Natural killer cell (primary cell): ENCODE measurements around the gene RNF213. TPM values are rescaled to one million over a fixed set of nuclear protein-coding genes. Genes with fewer than 3 reads are reported as not detected.
"Not testable (repeated sequence)": the region's sequence is repeated elsewhere in the genome, so short reads cannot be mapped to it uniquely, and the experiment has no call there.

Experiments used
- ATAC-seq, 3 donors: fragments of 150-1000 bp in 2 of 3; fragments of 200-7000 bp in 1 of 3; cut with Tn5 transposase; 1 replicate in 1 of 3; 2 replicates in 2 of 3; pipeline ENCODE4 v1.10.0; 2021; ENCODE audit warnings: mild to moderate bottlenecking in 2 of 3, moderate library complexity in 2 of 3
- DNase-seq, 2 donors: peaks; one replicate each; pipeline versions ENCODE4 v3.0.0 to v3.0.0-alpha.2; 2013 to 2021; ENCODE audit warnings: mixed read lengths in 1 of 2
- H3K27ac ChIP-seq: one replicate; pipeline ENCODE4 v1.5.1; 2013; ENCODE audit warnings: mild to moderate bottlenecking, low read length
- H3K27me3 ChIP-seq: one replicate; pipeline ENCODE4 v1.6.1; 2013; ENCODE audit warnings: low read length; ENCODE audit not compliant: control insufficient read depth, insufficient read depth
- H3K36me3 ChIP-seq: one replicate; pipeline ENCODE4 v1.6.1; 2013; ENCODE audit warnings: low read length; ENCODE audit not compliant: control insufficient read depth, insufficient read depth
- H3K4me1 ChIP-seq: one replicate; pipeline ENCODE4 v1.6.1; 2013; ENCODE audit warnings: low read length; ENCODE audit not compliant: control insufficient read depth, insufficient read depth
- H3K4me3 ChIP-seq: one replicate; pipeline ENCODE4 v1.5.1; 2013; ENCODE audit warnings: low read length
- H3K9me3 ChIP-seq: one replicate; pipeline ENCODE4 v1.6.1; 2013; ENCODE audit warnings: low read length; ENCODE audit not compliant: control insufficient read depth, insufficient read depth
- H3K27ac Mint-ChIP-seq, 2 donors: one replicate each; pipeline ENCODE4 v1.8.0; 2022; ENCODE audit warnings: mild to moderate bottlenecking in 2 of 2, mixed read lengths in 2 of 2, moderate library complexity in 1 of 2
- H3K27me3 Mint-ChIP-seq, 2 donors: one replicate each; pipeline ENCODE4 v1.8.0; 2022; ENCODE audit warnings: low read depth in 2 of 2, mixed read lengths in 2 of 2
- H3K36me3 Mint-ChIP-seq: one replicate; pipeline ENCODE4 v1.8.0; 2022; ENCODE audit warnings: mixed read lengths
- H3K4me1 Mint-ChIP-seq, 2 donors: one replicate each; pipeline ENCODE4 v1.8.0; 2022; ENCODE audit warnings: mixed read lengths in 2 of 2
- H3K4me3 Mint-ChIP-seq: one replicate; pipeline ENCODE4 v1.8.0; 2022; ENCODE audit warnings: mild to moderate bottlenecking, moderate library complexity, mixed read lengths
- H3K9me3 Mint-ChIP-seq, 2 donors: one replicate each; pipeline ENCODE4 v1.8.0; 2022; ENCODE audit warnings: mixed read lengths in 2 of 2
- CTCF ChIP-seq: fragments of 200-600 bp; IDR thresholded peaks from one replicate; pipeline ENCODE4 v1.8.0; 2022; ENCODE audit warnings: antibody characterized with exemption
- WGBS: methylation state at CpG from one replicate; pipeline ENCODE4 v1.1.7; 2013; ENCODE audit warnings: missing lambda C conversion rate; ENCODE audit not compliant: insufficient coverage; 5-methylcytosine and 5-hydroxymethylcytosine counted together
- intact Hi-C: fragments of 100-400 bp; cut with micrococcal nuclease; formaldehyde crosslinking; loops from one replicate; pipeline ENCODE4 v1.14.2; 2022
- total RNA-seq, 4 donors: library from RNA; stranded (reverse); fragments of 120-200 nt in 1 of 4; gene quantifications; one replicate each; pipeline versions ENCODE4 v1.2.3 to v1.2.4, GENCODE V29; 2013 to 2022

Gene RNF213
- total RNA-seq, 3 donors from 2014 or later (not counting 1 experiment from before 2014, with no cell fraction given), result 929 to 1,120 (median 1,060) TPM

DNA sequence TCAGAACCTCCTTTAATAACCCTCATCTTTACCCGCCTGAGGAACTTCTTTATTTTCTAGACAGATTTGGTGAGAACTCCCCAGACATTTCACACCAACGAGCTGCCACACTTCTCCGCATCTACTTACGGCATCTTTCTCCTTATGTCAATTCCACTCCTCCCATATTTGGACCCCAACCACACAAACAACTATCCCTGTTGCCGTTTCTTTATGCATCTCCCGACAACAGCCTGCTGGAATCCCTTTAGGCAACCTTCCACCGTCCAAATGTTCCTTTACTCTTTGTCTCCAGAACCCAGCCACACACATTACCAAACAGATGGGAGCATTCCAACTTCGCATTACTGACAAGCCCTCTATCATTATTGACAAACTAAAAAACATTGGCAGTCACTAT is 145.5 kb downstream of the RNF213 start:
- WGBS, result 88% methylated on average over 8 of the region's 8 CpGs
- Mint-ChIP-seq H3K9me3 (no peaks in the 10 kb centered on the region), H3K4me1 (no peaks in the 10 kb centered on the region), H3K4me3 (no peak overlapping the region), H3K27ac (no peak overlapping the region), H3K27me3 (peaks cover 0 to 3% of the 10 kb centered on the region in 2 donors), H3K36me3 (no peaks in the 10 kb centered on the region)
- Histone ChIP-seq H3K36me3 (no peaks in the 10 kb centered on the region), H3K4me1 (no peaks in the 10 kb centered on the region), H3K9me3 (no peaks in the 10 kb centered on the region), H3K27me3 (no peaks in the 10 kb centered on the region), H3K4me3 (no peak overlapping the region), H3K27ac (no peak overlapping the region)
- ATAC-seq (no peak), DNase-seq (no peak)
- no peak for TF ChIP-seq CTCF
- intact Hi-C loops, result no loop called here

GRCh38 chr17:80407917-80408316 is 147.3 kb downstream of the RNF213 start:
- H3K4me3 ChIP-seq, H3K36me3 ChIP-seq, H3K4me3 Mint-ChIP-seq, H3K9me3 Mint-ChIP-seq, intact Hi-C loops, H3K4me1 ChIP-seq, H3K36me3 Mint-ChIP-seq, H3K27me3 ChIP-seq, H3K27me3 Mint-ChIP-seq, DNase-seq, H3K27ac ChIP-seq, H3K4me1 Mint-ChIP-seq, H3K27ac Mint-ChIP-seq, ATAC-seq, H3K9me3 ChIP-seq: not testable (repeated sequence)
- WGBS, result 60% methylated on average over 5 of the region's 5 CpGs

DNA sequence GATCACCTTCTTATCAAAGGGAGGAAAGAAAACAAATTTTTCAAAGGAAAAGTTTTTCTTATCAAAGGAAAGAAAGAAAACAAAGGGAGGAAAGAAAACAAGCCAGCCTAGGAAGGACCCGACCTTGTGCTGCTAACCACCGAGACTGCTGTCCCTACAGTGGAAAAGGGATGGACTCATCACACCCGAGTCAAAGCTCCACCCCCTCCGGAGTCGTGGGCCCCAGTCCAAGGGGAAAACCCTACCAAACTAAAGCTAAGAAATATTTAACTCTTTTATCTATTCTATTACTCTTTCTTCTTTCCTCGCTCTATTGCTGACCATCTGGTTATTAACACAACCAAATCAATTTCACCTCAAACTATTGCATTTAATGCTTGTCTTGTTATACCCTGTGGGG is 148.2 kb downstream of the RNF213 start:
- no peaks in the 10 kb centered on the region for H3K4me1 Mint-ChIP-seq
- Histone ChIP-seq H3K27me3 (no peaks in the 10 kb centered on the region), H3K27ac (no peak overlapping the region), H3K4me3 (no peak overlapping the region), H3K36me3 (no peaks in the 10 kb centered on the region), H3K4me1 (no peaks in the 10 kb centered on the region), H3K9me3 (no peaks in the 10 kb centered on the region)
- no peak for TF ChIP-seq CTCF
- no peak overlapping the region for H3K27ac Mint-ChIP-seq
- ATAC-seq, result no peak
- no peaks in the 10 kb centered on the region for H3K9me3 Mint-ChIP-seq
- DNase-seq, result no peak
- H3K36me3 Mint-ChIP-seq, result no peaks in the 10 kb centered on the region
- peaks cover 0 to 3% of the 10 kb centered on the region in 2 donors for H3K27me3 Mint-ChIP-seq
- intact Hi-C loops, result no loop called here
- no peak overlapping the region for H3K4me3 Mint-ChIP-seq
- WGBS, result 26% methylated on average over 6 of the region's 6 CpGs

DNA sequence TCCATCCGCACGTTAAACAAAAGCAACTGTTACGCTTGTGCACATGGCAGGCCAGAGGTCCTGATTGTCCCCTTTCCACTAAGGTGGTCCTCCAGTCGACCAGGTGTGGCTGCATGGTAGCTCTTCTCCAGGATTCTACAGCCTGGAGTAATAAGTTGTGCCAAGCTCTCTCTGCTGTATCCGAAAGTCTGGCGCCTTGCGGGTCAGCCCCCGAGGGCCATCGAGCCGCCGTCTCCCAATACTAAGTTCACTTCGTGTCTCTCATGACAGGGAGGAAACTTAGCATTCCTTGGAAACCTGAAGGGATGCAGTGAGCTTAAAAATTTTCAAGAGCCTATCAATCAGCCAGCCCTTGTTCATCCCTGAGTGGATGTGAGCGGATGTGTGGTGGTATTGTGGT is 149.0 kb downstream of the RNF213 start:
- Mint-ChIP-seq H3K4me3 (no peak overlapping the region), H3K27ac (no peak overlapping the region), H3K27me3 (peaks cover 0 to 7% of the 10 kb centered on the region in 2 donors), H3K9me3 (no peaks in the 10 kb centered on the region), H3K4me1 (peaks cover 5 to 7% of the 10 kb centered on the region in 2 donors), H3K36me3 (no peaks in the 10 kb centered on the region)
- DNase-seq (no peak), ATAC-seq (no peak)
- intact Hi-C loops, result no loop called here
- Histone ChIP-seq H3K9me3 (no peaks in the 10 kb centered on the region), H3K4me1 (peaks cover 6% of the 10 kb centered on the region), H3K36me3 (no peaks in the 10 kb centered on the region), H3K4me3 (no peak overlapping the region), H3K27ac (no peak overlapping the region), H3K27me3 (no peaks in the 10 kb centered on the region)
- 91% methylated on average over 13 of the region's 13 CpGs for WGBS
- TF ChIP-seq CTCF, result no peak

DNA sequence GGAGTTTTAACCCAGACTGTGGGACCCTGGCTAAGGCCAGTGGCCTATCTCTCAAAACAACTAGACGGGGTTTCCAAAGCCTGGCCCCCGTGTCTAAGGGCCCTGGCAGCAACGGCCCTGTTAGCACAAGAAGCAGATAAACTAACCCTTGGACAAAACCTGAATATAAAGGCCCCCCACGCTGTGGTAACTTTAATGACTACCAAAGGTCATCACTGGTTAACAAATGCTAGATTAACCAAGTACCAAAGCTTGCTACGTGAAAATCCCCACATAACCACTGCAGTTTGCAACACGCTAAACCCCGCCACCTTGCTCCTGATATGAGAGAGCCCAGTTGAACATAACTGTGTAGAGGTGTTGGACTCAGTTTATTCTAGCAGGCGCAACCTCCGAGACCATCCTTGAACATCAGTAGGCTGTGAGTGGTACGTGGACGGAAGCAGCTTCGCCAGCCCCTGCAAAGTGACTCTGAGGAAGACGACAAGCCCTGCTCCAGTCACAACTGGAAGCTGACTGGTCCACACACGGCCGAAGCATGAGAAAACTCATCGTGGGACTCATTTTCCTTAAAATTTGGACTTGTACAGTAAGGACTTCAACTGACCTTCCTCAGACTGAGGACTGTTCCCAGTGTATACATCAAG is 149.9 kb downstream of the RNF213 start:
- H3K4me3 Mint-ChIP-seq, H3K36me3 Mint-ChIP-seq, H3K9me3 Mint-ChIP-seq, intact Hi-C loops, H3K27ac Mint-ChIP-seq, H3K36me3 ChIP-seq, H3K4me1 ChIP-seq, H3K27me3 ChIP-seq, ATAC-seq, H3K27ac ChIP-seq, DNase-seq, H3K4me3 ChIP-seq, H3K27me3 Mint-ChIP-seq, H3K9me3 ChIP-seq: not testable (repeated sequence)
- WGBS, result 91% methylated on average over 16 of the region's 16 CpGs
- peaks cover 5 to 11% of the 10 kb centered on the region in 2 donors for H3K4me1 Mint-ChIP-seq
